ENCODE results near the gene WWOX.

Gene WWOX

DNA sequence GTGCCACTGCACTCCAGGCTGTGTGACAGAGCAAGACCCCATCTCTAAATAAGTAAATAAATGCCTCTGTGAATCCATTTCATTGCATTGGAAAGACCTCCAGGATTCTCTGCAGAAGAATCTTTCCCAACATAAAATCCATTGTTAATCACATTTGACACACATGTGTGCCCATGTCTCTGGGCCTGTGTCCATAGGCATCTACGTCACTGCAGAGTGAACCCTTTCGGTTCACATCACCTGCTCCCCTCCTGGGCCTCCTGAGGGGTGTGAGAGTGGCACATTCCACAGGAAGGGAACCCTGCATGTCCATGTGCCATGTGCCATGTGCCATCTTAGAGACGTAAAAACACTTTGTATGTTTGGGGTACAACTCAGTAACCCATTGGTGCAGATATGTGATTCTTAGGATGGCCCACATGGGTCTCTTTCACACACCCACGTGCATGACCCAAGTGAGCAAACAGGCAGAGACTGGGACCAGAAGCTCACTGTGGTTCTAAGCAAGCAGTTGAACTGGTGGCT lies 1073.6 kb downstream of the WWOX start:
- FAIRE-seq, result no peak

- FAIRE-seq, result no peak
These were observed 1074.5 kb downstream of the WWOX start for GRCh38 chr16:79173919-79174318.

- no peak for FAIRE-seq
These were observed 1076.0 kb downstream of the WWOX start for GRCh38 chr16:79175286-79176057.

DNA sequence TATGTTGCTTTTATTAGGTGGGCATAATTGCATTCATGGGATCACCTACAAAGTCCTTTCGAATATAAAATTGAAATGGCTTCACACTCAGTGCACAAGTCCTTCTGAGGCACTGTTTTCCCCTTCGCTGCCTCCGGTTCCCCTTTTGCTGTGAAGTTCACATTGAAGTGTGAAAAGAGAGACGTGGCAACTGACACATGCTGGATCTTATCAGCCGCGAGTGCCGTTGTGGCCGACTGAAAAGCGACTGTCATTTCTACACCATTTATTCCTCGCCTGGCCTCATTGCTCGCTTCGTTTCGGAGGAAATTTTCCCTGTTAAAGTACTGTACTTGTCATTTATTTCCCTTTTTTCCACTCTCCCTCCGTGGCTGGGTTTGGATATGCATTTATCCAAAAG lies 1077.6 kb downstream of the WWOX start:
- FAIRE-seq, result no peak

DNA sequence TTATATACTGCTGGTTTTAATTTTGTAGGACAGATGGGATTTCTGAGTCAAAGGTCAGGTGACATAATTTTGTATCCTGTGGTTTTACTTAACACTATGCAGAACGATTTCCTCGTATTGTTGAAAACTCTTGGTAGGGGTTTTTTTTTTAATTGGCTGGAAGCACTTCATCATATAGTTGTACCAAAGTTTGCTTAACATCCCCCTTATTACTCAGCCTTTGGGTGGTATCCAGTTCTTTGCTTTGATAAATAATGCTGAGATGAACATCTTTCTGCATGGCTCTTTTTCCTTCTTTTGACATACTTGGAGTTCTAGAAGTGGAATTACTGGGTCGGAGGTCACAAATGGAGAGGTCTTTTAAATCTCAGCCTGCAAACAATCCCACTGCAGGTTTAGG lies 1082.0 kb downstream of the WWOX start:
- no peak for FAIRE-seq

DNA sequence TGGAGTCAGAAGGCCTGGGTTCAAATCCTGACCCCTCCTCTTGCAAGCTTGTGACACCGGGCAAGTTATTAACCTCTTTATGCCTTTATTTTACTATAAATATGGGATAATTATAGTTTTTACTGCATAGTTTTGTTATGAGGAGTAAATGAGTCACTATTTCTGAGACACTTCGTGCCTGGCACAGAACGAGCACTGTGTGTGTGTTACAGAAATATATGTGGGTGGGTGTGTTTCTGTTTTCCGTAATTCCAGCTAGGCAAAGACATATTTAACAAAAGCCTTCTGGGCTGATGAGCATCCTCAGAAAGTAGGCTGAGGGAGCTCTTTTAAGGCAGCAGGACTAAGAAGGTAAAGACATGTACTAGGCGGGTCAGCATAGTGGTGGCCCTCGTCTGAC lies 1083.2 kb downstream of the WWOX start:
- FAIRE-seq, result no peak

DNA sequence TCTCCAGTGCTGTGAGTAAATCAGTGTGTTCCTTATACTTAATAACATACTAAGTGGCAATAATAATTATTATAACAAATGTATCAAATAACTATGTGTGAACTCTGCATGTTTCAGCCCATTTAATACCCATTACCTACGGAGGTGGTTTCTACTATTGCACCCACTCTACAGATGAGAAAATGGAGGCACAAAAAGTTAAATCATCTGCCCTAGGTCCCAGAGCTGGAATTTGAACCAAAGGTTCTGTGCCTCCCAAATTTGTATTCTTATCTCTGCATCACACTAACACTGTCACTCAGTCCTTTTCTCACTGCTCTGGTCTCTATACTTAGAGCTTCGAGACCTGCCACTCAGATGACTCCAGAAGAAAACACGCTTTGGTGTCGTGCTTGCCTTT lies 1084.1 kb downstream of the WWOX start:
- no peak for FAIRE-seq

GRCh38 chr16:79184464-79185030 lies 1085.1 kb downstream of the WWOX start:
- no peak for FAIRE-seq

DNA sequence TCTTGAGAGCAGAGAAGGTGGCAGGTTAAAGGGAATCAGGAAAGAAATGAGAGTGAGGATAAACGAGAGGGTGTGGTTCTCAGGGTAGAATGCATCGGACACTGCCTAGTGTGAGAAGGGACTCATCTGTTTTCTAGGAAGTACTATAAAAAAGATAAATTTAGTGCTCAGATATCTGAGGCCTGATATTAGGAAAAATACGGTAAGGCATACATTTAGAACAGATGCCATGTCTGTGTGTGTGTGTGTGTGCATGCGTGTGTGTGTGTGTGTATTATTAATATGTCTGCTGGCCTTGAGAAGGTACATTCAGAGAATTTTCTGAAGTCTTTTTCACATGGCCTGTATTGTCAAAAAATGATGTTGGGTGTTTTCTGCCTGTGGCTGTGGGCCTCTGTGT lies 1086.3 kb downstream of the WWOX start:
- no peak for FAIRE-seq

- FAIRE-seq, result no peak
These were observed 1086.7 kb downstream of the WWOX start for GRCh38 chr16:79186196-79186595.

- no peak for FAIRE-seq
These were observed 1088.8 kb downstream of the WWOX start for GRCh38 chr16:79188115-79188738.

GRCh38 chr16:79188739-79189122 lies 1089.3 kb downstream of the WWOX start:
- no peak for FAIRE-seq

GRCh38 chr16:79190542-79190941 lies 1091.1 kb downstream of the WWOX start:
- FAIRE-seq, result no peak

DNA sequence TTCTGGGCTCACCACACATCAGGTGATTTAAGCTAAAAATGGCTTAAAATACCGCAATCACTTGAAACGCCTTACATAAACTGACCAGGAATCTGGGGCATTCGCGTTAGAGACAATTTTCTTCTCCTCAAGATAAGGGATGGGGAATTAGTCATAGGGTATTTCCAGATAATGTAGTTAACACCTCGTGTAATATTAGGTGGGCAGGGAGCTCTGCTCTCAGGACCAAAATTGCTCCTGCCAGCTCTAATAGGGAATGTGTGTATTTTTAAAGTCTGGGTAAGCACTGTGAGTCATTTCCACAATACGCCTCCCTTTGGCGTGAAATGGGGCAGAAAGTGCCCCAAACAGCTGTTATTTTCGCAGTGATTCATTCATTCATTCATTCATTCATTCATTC lies 1092.5 kb downstream of the WWOX start:
- no peak for FAIRE-seq

- FAIRE-seq, result no peak
These were observed 1093.5 kb downstream of the WWOX start for GRCh38 chr16:79192904-79193303.

DNA sequence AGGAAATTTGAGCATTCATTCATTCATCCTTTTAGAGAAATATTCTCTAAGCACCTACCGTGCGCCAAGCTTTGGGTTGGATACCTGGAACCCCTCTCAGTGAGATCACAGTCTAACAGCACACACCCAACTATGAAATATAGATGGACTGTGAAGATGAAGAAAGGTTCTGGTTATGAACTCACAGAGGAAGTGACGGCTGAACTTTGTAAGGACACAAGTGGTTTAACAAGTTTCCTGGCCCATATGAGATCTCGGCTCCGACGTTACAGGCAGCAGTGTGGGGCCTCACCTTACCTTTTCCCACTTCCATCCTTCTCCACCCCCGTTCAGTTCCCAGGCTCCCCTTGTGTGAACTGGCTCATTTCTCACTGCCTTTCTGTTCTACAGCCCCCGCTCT lies 1094.8 kb downstream of the WWOX start:
- FAIRE-seq, result no peak

DNA sequence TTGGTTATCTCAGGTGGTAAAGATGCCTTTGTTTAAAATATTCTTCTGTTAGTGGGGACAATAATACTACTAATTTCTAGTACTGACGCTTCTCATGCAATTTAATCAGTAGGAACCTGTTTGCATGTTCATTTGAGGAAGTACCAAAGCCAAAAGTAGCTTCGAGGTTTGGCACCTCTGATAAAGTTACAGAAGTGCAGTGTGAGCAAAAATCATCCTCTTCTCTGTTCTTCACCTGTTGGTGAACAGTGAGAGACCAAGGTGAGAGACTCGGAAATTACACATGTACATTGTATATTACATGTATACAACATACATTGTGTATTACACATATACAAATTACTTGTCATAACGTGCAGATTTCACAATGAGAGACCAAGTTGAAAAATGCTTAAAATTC lies 1096.5 kb downstream of the WWOX start:
- FAIRE-seq, result no peak

GRCh38 chr16:79201436-79201835 lies 1102.0 kb downstream of the WWOX start:
- no peak for FAIRE-seq

DNA sequence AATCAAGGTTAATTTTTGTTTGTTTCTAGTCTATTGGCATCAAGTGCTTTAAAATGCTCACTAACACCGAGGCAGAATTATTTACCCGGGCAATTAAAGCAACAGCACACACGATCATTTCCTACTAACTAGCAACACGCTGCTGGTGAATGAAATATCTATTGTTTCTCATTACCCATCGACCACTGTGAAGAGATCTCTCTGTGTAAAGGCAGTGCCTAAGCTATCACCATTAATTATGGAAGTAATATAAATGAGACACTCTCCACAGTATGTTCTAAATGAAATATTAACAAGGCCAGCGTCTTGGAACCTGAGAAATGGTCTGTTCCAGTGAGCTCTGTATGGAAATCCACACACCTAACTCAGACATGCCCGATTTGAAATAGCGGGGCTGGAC lies 1103.5 kb downstream of the WWOX start:
- FAIRE-seq, result no peak

GRCh38 chr16:79204486-79204885 lies 1105.0 kb downstream of the WWOX start:
- FAIRE-seq, result no peak

GRCh38 chr16:79206889-79207288 lies 1107.4 kb downstream of the WWOX start:
- FAIRE-seq, result no peak

DNA sequence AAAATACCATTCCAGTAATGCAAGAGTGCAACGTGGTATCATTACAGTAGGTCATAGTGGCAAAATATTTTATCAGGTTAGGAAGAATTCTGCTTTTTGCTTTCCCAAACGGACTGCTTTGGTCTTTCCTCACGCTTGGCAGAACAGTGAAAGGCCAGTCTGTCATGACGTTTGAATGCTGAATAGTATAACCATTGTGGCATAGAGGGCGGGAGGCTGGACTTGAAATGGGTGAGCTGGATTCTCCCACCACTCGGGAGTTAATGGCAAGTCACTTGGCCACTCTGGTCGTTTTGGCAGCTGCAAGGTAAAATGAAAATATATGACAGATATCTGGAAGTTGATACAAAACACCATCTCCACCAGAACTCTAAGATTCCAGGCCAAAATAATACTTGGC lies 1109.9 kb downstream of the WWOX start:
- no peak for FAIRE-seq

DNA sequence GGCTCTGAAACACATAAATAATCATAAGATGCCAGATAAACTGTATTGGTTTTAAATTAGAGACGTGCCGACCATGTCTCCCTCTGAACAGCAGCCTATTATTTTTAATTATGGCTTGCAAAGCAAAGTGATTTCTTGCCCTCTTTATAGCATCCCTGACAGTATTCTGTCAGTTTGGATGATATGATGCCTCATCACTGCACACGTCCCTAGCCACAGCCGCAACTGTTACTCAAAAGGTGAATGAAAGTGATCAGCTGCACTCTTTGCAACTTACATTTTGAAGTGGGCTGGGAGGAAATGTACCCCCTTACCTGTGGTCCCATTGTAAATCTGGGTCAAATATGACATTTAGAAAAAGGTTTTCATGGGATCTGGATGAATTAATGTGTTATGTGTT lies 1111.2 kb downstream of the WWOX start:
- no peak for FAIRE-seq

GRCh38 chr16:79211586-79211985 lies 1112.1 kb downstream of the WWOX start:
- FAIRE-seq, result no peak

Data from TTC549 (cell line).